ENCODE data around the gene FAM78A.

The FAM78A gene

GRCh38 chr9:131302244-131303075 lies 26.1 kb upstream of the FAM78A start:
- no peak for DNase-seq (ENCODE audit: extremely low spot score)
- CTCF ChIA-PET: interaction anchor here (1.4 kb wide), 1 partner anchor 13 kb away, joined by 4 read pairs; the partner anchor contains the start of gene PLPP7
- no peak for TF ChIP-seq CTCF (IDR thresholded peaks at IDR 0.05; ENCODE audit: control extremely low read depth, extremely low read depth, low read depth, missing control alignments)
- POLR2A ChIA-PET: no interaction called here

- no peak for DNase-seq (ENCODE audit: extremely low spot score)
- POLR2A ChIA-PET: no interaction called here
- CTCF ChIA-PET: interaction anchor here (1.2 kb wide), 2 partner anchors 36 to 49 kb away, joined by 3 read pairs; no protein-coding TSS in a partner anchor
- TF ChIP-seq CTCF (IDR thresholded peaks at IDR 0.05; ENCODE audit: control extremely low read depth, extremely low read depth, low read depth, missing control alignments): no peak
Measured at GRCh38 chr9:131300444-131300843, 24.1 kb upstream of the FAM78A start.

GRCh38 chr9:131299961-131300347 lies 23.6 kb upstream of the FAM78A start:
- CTCF ChIA-PET: interaction anchor here (1.2 to 1.3 kb wide), 2 partner anchors 36 to 50 kb away, joined by 3 read pairs; no protein-coding TSS in a partner anchor
- POLR2A ChIA-PET: no interaction called here
- TF ChIP-seq CTCF (IDR thresholded peaks at IDR 0.05; ENCODE audit: control extremely low read depth, extremely low read depth, low read depth, missing control alignments): no peak
- DNase-seq (ENCODE audit: extremely low spot score): no peak

- ChIA-PET POLR2A (no interaction called here), CTCF (interaction anchor here (1.2 to 1.3 kb wide), 3 partner anchors 10 to 50 kb away, joined by 3 to 4 read pairs (median 3); partner anchors contain the start of gene PLPP7)
- DNase-seq (ENCODE audit: extremely low spot score): no peak
- TF ChIP-seq CTCF (IDR thresholded peaks at IDR 0.05; ENCODE audit: control extremely low read depth, extremely low read depth, low read depth, missing control alignments): no peak
Measured at GRCh38 chr9:131299346-131299960, 23.1 kb upstream of the FAM78A start.

- TF ChIP-seq CTCF (IDR thresholded peaks at IDR 0.05; ENCODE audit: control extremely low read depth, extremely low read depth, low read depth, missing control alignments): no peak
- POLR2A ChIA-PET: no interaction called here
- no peak for DNase-seq (ENCODE audit: extremely low spot score)
- CTCF ChIA-PET: interaction anchor here (1.2 to 1.3 kb wide), 2 partner anchors 9 to 37 kb away, joined by 3 to 4 read pairs; partner anchors contain the start of gene PLPP7
Measured at GRCh38 chr9:131298816-131299215, 22.5 kb upstream of the FAM78A start.

- no peak for TF ChIP-seq CTCF (IDR thresholded peaks at IDR 0.05; ENCODE audit: control extremely low read depth, extremely low read depth, low read depth, missing control alignments)
- ChIA-PET POLR2A (no interaction called here), CTCF (interaction anchor here (1.2 to 2.4 kb wide), 2 partner anchors 9 to 38 kb away, joined by 4 to 8 read pairs; partner anchors contain the start of gene PLPP7)
- no peak for DNase-seq (ENCODE audit: extremely low spot score)
Measured at GRCh38 chr9:131298341-131298740, 22.0 kb upstream of the FAM78A start.
